GM19351 (cell line): ENCODE data around the gene LRRTM3.

Experiments used
- ATAC-seq: cut with Tn5 transposase; IDR thresholded peaks from one replicate; pipeline ENCODE4 v1.9.1; 2021; ENCODE audit warnings: mild to moderate bottlenecking, moderate library complexity; ENCODE audit not compliant: unreplicated experiment

LRRTM3 gene

GRCh38 chr10:66931949-66932343 is 6.1 kb downstream of the LRRTM3 start:
- no peak for ATAC-seq

GRCh38 chr10:66934711-66935110 is 8.9 kb downstream of the LRRTM3 start:
- ATAC-seq: no peak

GRCh38 chr10:66940965-66941364 is 15.1 kb downstream of the LRRTM3 start:
- no peak for ATAC-seq

- ATAC-seq: no peak
Measured at GRCh38 chr10:66941491-66941890, 15.7 kb downstream of the LRRTM3 start.

GRCh38 chr10:66942407-66942806 is 16.6 kb downstream of the LRRTM3 start:
- ATAC-seq: no peak

GRCh38 chr10:66943590-66943989 is 17.8 kb downstream of the LRRTM3 start:
- ATAC-seq: no peak

GRCh38 chr10:66951896-66952295 is 26.1 kb downstream of the LRRTM3 start:
- ATAC-seq: no peak

- ATAC-seq: no peak
Measured at GRCh38 chr10:66958466-66958865, 32.6 kb downstream of the LRRTM3 start.

GRCh38 chr10:66964946-66965345 is 39.1 kb downstream of the LRRTM3 start:
- ATAC-seq: no peak

- ATAC-seq: no peak
Measured at GRCh38 chr10:66980246-66980815, 54.5 kb downstream of the LRRTM3 start.

- ATAC-seq: no peak
Measured at GRCh38 chr10:66981361-66982052, 55.7 kb downstream of the LRRTM3 start.

- no peak for ATAC-seq
Measured at GRCh38 chr10:66982053-66982420, 56.2 kb downstream of the LRRTM3 start.

- no peak for ATAC-seq
Measured at GRCh38 chr10:66982792-66983474, 57.1 kb downstream of the LRRTM3 start.

GRCh38 chr10:66983475-66983818 is 57.6 kb downstream of the LRRTM3 start:
- ATAC-seq: no peak

- no peak for ATAC-seq
Measured at GRCh38 chr10:66990143-66990830, 64.5 kb downstream of the LRRTM3 start.

GRCh38 chr10:66996996-66997395 is 71.2 kb downstream of the LRRTM3 start:
- no peak for ATAC-seq

GRCh38 chr10:66999762-67000545 is 74.1 kb downstream of the LRRTM3 start:
- no peak for ATAC-seq

- no peak for ATAC-seq
Measured at GRCh38 chr10:67004690-67005089, 78.9 kb downstream of the LRRTM3 start.

- no peak for ATAC-seq
Measured at GRCh38 chr10:67005981-67006380, 80.1 kb downstream of the LRRTM3 start.

- ATAC-seq: no peak
Measured at GRCh38 chr10:67011480-67011879, 85.6 kb downstream of the LRRTM3 start.

GRCh38 chr10:67011981-67012380 is 86.1 kb downstream of the LRRTM3 start:
- no peak for ATAC-seq
